ENCODE results near the gene THBS2.
A peak's percentile ranks its signal among the peaks of the same experiment; 100 is the strongest.

Gene THBS2

DNA sequence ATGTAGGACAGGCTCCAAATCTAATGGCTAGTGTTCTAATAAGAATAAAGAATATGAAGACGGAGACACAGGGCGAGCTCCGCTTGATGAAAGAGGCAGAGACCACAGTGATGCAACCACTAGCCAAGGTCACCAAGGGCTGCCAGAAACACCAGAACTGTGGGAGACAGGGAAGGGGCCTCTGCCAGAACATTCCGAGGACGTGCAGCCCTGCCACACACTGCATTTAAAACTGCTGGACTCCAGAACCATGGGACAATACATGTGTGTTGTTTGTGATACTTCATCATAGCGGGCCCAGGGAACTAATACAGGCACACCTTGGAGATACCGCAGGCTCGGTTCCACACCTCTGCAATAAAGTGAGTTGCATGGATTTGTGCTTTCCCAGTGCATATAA lies 2.9 kb upstream of the THBS2 start:
- Histone ChIP-seq H3K36me3 (ENCODE audit: control insufficient read depth in 1 of 2, insufficient read depth in 2 of 2, low read length in 2 of 2) (no peaks in the 10 kb centered on the region), H3K4me1 (ENCODE audit: control insufficient read depth in 1 of 2, insufficient read depth in 2 of 2, low read length in 2 of 2) (peaks cover 0 to 5% of the 10 kb centered on the region in 2 donors), H3K27me3 (ENCODE audit: low read depth, low read length) (peaks cover 10% of the 10 kb centered on the region), H3K4me3 (ENCODE audit: low read depth in 1 of 2, low read length in 2 of 2) (no peak overlapping the region), H3K27ac (ENCODE audit: low read length) (no peak overlapping the region), H3K9me3 (ENCODE audit: control insufficient read depth in 1 of 2, low read length in 2 of 2) (peaks cover 0 to 4% of the 10 kb centered on the region in 2 donors)

DNA sequence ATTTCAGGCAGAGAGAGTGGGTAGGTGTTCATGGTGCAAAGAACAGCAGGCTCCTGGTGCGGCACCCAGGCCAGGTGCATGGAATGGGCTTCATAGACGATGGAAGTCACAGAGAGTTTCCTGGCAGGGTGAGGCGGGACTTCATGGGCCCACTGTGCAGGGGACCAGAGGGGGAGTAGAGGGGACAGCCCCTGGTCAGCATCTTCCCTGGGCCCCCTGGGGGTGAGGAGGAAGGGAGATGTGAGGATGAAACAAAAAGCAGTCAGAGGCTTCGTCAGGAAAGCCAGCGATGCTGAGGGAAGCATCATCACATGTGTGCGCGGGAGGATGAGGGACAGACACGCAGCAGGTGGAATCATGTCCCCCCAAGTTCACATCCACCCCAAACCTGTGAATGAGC lies 2.4 kb upstream of the THBS2 start:
- Histone ChIP-seq H3K4me3 (ENCODE audit: low read depth in 1 of 2, low read length in 2 of 2) (no peak overlapping the region), H3K27me3 (ENCODE audit: low read depth, low read length) (peaks cover 10% of the 10 kb centered on the region), H3K9me3 (ENCODE audit: control insufficient read depth in 1 of 2, low read length in 2 of 2) (peaks cover 0 to 4% of the 10 kb centered on the region in 2 donors), H3K36me3 (ENCODE audit: control insufficient read depth in 1 of 2, insufficient read depth in 2 of 2, low read length in 2 of 2) (no peaks in the 10 kb centered on the region), H3K27ac (ENCODE audit: low read length) (no peak overlapping the region), H3K4me1 (ENCODE audit: control insufficient read depth in 1 of 2, insufficient read depth in 2 of 2, low read length in 2 of 2) (peaks cover 0 to 5% of the 10 kb centered on the region in 2 donors)

DNA sequence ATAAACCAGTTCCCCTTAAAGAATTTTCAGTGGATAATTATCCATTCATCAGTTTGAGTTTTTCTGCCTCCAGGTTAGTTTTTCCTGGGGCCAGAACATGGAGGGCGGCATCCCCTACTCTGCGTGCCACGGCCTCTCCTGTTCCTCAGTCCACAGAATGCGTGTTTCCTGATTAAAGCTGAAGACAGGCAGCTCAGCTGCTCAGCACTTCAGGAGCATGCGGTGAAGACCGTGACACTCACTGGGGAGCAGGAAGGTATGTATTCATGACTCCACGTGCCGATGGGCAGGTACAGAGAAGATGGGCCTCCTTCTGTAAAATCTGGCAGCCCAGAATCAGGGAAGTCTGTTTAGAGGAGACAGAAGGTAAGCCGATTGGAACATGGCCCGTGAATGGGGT lies 2.0 kb upstream of the THBS2 start:
- H3K4me1 ChIP-seq (ENCODE audit: control insufficient read depth in 1 of 2, insufficient read depth in 2 of 2, low read length in 2 of 2) = peaks cover 0 to 5% of the 10 kb centered on the region in 2 donors
- H3K27ac ChIP-seq (ENCODE audit: low read length) = no peak overlapping the region
- no peak overlapping the region for H3K4me3 ChIP-seq (ENCODE audit: low read depth in 1 of 2, low read length in 2 of 2)
- peaks cover 10% of the 10 kb centered on the region for H3K27me3 ChIP-seq (ENCODE audit: low read depth, low read length)
- H3K36me3 ChIP-seq (ENCODE audit: control insufficient read depth in 1 of 2, insufficient read depth in 2 of 2, low read length in 2 of 2) = no peaks in the 10 kb centered on the region
- peaks cover 0 to 4% of the 10 kb centered on the region in 2 donors for H3K9me3 ChIP-seq (ENCODE audit: control insufficient read depth in 1 of 2, low read length in 2 of 2)

DNA sequence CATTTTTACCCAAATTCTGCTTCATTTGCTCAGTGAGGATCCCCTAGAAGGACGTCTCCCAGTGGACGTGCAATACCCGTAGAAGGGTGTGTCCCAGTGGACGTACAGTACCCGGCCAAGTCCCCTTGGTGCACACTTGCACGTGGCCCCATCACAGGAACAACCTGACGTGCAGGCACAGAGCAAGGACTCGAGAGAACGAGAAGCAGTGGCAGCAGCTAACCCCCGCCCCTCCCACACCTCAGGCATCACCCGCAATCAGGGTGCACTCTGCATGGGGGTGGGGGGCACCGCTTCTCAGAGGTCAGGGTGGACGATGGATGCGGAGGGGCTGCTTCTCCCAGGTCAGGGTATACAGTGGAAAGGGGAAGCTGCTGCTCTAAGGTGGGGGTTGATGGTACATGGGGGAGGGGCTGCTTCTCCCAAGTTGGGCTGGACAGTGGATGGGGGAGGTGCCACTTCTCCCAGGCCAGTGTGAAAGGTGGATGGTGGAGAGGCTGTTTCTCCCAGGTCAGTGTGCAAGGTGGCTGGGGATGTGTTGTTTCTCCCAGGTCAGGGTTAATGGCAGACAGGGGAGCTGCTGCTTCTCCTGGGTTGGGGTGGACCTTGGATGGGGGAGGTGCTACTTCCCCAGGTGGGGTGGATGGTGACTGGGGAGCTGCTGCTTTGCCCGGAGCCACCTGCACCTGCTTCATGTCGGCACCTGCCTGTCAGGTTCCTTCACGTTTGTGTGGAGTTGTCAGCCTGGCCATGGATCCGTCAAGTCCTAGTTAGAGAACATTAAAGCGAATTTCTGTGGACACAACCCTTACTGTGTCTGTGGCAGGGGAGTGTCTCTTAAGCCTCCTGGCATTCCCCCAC lies 1.0 kb upstream of the THBS2 start:
- H3K4me1 ChIP-seq (ENCODE audit: control insufficient read depth in 1 of 2, insufficient read depth in 2 of 2, low read length in 2 of 2) = peaks cover 0 to 9% of the 10 kb centered on the region in 2 donors
- H3K27ac ChIP-seq (ENCODE audit: low read length) = no peak overlapping the region
- H3K9me3 ChIP-seq (ENCODE audit: control insufficient read depth in 1 of 2, low read length in 2 of 2) = peaks cover 0 to 4% of the 10 kb centered on the region in 2 donors
- peaks cover 10% of the 10 kb centered on the region for H3K27me3 ChIP-seq (ENCODE audit: low read depth, low read length)
- H3K4me3 ChIP-seq (ENCODE audit: low read depth in 1 of 2, low read length in 2 of 2) = peak overlapping the region in 1 of 2 donors; percentile 63
- no peaks in the 10 kb centered on the region for H3K36me3 ChIP-seq (ENCODE audit: control insufficient read depth in 1 of 2, insufficient read depth in 2 of 2, low read length in 2 of 2)

DNA sequence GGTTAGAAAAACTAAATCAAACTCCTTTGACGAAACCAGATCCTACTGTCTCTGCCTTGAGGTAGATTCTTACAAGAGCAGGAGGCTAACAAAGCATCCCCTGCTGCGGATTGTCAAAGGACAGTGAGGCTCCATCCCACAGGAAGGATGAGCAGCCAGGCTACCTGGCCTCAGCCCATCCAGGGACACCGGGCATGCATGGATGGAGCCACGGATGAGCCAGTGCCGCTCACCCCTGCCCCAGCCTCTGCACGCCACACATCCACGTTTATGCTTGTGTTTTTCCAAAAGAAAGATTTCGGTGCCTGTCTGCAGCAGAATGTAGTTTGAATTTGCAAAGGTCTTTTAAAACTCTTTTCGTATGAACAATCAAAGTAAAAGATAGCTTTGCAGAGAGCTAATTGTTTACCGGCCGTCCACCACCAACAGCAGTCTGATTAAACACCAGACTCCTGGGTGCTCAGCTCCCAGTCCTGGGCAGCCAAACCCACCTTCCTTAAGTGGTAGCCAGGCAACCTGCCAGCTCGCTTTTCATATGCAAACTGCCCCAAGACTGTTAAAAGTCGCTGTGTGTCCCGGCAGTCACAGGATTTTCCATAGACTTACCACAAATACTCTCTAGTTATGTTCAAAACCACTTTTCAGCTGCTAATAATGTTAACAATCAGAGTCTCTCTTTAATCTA lies 999 bp downstream of the THBS2 start:
- Histone ChIP-seq H3K36me3 (ENCODE audit: control insufficient read depth in 1 of 2, insufficient read depth in 2 of 2, low read length in 2 of 2) (peaks cover 4 to 9% of the 10 kb centered on the region in 2 donors), H3K27ac (ENCODE audit: low read length) (peak overlapping the region; percentile 67), H3K4me3 (ENCODE audit: low read depth in 1 of 2, low read length in 2 of 2) (peak overlapping the region; percentile 53 to 63), H3K27me3 (ENCODE audit: low read depth, low read length) (peaks cover 10% of the 10 kb centered on the region), H3K4me1 (ENCODE audit: control insufficient read depth in 1 of 2, insufficient read depth in 2 of 2, low read length in 2 of 2) (peaks cover 0 to 9% of the 10 kb centered on the region in 2 donors), H3K9me3 (ENCODE audit: control insufficient read depth in 1 of 2, low read length in 2 of 2) (peaks cover 0 to 4% of the 10 kb centered on the region in 2 donors)

DNA sequence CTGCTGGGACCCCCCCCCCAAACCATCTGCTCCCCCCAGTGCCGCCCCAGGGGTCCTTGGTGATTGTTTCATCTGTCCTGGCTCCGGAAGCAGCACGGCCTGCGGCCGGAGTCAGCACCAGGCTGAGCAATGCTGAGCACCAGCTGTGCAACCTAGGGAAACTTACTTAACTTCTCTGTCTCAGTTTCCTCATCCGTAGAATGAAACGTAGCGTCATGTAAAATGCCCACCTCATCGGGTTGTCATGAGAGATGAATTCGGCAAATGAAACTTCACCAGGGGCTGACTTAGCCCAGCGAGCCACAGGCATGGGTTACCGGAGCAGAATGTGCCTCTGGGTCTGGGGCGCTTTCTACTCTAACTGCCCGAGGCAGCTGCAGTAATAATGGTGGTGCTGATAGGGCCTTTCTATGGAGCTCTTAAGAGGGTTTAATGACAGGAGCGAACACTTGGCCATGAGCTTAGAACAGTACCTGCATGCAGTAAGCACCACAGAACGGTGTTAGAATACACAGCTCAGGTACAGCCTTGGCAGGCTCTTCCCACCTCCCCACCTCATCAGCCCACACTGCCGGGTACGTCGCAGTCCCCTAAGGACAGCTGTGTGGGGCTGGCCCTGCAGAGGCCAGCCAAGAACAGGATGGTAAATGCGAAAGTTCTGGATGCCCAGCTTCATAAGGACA lies 1.7 kb downstream of the THBS2 start:
- Histone ChIP-seq H3K27ac (ENCODE audit: low read length) (peak overlapping the region; percentile 59), H3K27me3 (ENCODE audit: low read depth, low read length) (peaks cover 10% of the 10 kb centered on the region), H3K9me3 (ENCODE audit: control insufficient read depth in 1 of 2, low read length in 2 of 2) (peaks cover 0 to 4% of the 10 kb centered on the region in 2 donors), H3K36me3 (ENCODE audit: control insufficient read depth in 1 of 2, insufficient read depth in 2 of 2, low read length in 2 of 2) (peaks cover 11 to 12% of the 10 kb centered on the region in 2 donors), H3K4me3 (ENCODE audit: low read depth in 1 of 2, low read length in 2 of 2) (peak overlapping the region; percentile 53 to 63), H3K4me1 (ENCODE audit: control insufficient read depth in 1 of 2, insufficient read depth in 2 of 2, low read length in 2 of 2) (peaks cover 0 to 9% of the 10 kb centered on the region in 2 donors)

DNA sequence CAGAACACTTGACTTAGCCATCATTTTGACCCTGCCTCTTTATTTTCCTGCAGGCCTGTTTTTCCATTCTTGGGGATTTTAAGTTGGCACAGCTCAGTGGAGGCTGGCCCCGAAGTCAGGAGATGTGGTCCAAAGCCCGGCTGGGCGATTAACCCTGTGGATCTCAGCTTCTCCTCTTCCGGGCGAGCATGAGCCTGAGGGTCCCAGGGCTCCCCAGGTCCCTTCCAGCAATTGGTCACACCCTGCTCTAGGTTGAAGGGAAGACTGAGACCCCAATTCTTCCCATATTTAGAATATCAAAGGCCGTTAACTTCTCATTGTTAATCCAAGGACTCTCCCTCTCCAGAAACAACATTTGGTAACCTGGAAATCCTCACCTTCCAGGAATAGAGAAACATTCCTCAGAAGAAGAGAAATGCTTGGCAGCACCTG lies 2.3 kb downstream of the THBS2 start:
- H3K27me3 ChIP-seq (ENCODE audit: low read depth, low read length) = peaks cover 10% of the 10 kb centered on the region
- peak overlapping the region; percentile 52 for H3K27ac ChIP-seq (ENCODE audit: low read length)
- H3K4me3 ChIP-seq (ENCODE audit: low read depth in 1 of 2, low read length in 2 of 2) = peak overlapping the region; percentile 53 to 63
- H3K4me1 ChIP-seq (ENCODE audit: control insufficient read depth in 1 of 2, insufficient read depth in 2 of 2, low read length in 2 of 2) = peaks cover 0 to 14% of the 10 kb centered on the region in 2 donors
- no peaks in the 10 kb centered on the region for H3K9me3 ChIP-seq (ENCODE audit: control insufficient read depth in 1 of 2, low read length in 2 of 2)
- peaks cover 12 to 14% of the 10 kb centered on the region in 2 donors for H3K36me3 ChIP-seq (ENCODE audit: control insufficient read depth in 1 of 2, insufficient read depth in 2 of 2, low read length in 2 of 2)

DNA sequence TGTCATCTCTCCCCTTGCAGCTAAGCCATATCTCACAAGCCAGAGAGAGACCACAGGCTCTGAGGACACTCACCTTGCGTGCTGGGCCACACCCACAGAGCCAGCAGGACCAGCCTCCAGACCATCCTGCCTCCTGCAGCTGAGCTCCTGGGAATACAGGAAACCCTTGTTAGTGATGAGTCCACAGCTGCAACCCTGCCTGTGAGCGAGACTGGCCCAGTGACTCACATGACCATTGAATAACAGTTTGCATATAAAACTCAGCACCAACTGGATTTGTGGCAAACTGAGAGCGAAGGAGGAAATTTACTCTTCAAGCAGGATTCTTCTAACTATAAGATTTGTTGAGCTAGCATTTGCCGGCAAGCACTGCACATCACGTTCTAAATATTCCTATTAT lies 3.0 kb downstream of the THBS2 start:
- H3K4me1 ChIP-seq (ENCODE audit: control insufficient read depth in 1 of 2, insufficient read depth in 2 of 2, low read length in 2 of 2) = peaks cover 0 to 15% of the 10 kb centered on the region in 2 donors
- peaks cover 12 to 14% of the 10 kb centered on the region in 2 donors for H3K36me3 ChIP-seq (ENCODE audit: control insufficient read depth in 1 of 2, insufficient read depth in 2 of 2, low read length in 2 of 2)
- H3K4me3 ChIP-seq (ENCODE audit: low read depth in 1 of 2, low read length in 2 of 2) = peak overlapping the region; percentile 53 to 63
- peak overlapping the region; percentile 52 for H3K27ac ChIP-seq (ENCODE audit: low read length)
- H3K27me3 ChIP-seq (ENCODE audit: low read depth, low read length) = peaks cover 10% of the 10 kb centered on the region
- H3K9me3 ChIP-seq (ENCODE audit: control insufficient read depth in 1 of 2, low read length in 2 of 2) = no peaks in the 10 kb centered on the region

DNA sequence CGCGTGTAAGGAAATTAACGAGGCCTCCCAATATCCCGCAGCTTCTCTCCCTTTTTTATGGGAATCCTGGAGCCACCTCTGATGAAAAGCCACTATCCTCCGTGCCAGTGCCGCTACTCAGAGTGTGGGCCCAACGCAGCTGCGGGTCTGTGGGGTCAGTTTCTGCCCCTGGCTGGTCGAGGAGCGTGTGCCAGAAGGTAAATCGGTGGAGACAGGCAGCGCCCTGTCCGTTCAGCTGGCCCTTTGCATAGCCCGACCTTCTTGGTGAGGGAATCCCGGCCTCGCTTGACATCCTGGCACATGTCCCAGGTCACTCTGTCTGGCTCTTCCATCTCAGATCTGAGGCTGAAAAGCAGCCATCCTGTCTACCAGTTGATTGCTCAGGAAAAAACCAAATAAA lies 4.6 kb downstream of the THBS2 start:
- no peak overlapping the region for H3K27ac ChIP-seq (ENCODE audit: low read length)
- peaks cover 12 to 14% of the 10 kb centered on the region in 2 donors for H3K36me3 ChIP-seq (ENCODE audit: control insufficient read depth in 1 of 2, insufficient read depth in 2 of 2, low read length in 2 of 2)
- H3K4me3 ChIP-seq (ENCODE audit: low read depth in 1 of 2, low read length in 2 of 2) = no peak overlapping the region
- H3K27me3 ChIP-seq (ENCODE audit: low read depth, low read length) = peaks cover 10% of the 10 kb centered on the region
- H3K4me1 ChIP-seq (ENCODE audit: control insufficient read depth in 1 of 2, insufficient read depth in 2 of 2, low read length in 2 of 2) = peaks cover 0 to 10% of the 10 kb centered on the region in 2 donors
- no peaks in the 10 kb centered on the region for H3K9me3 ChIP-seq (ENCODE audit: control insufficient read depth in 1 of 2, low read length in 2 of 2)

DNA sequence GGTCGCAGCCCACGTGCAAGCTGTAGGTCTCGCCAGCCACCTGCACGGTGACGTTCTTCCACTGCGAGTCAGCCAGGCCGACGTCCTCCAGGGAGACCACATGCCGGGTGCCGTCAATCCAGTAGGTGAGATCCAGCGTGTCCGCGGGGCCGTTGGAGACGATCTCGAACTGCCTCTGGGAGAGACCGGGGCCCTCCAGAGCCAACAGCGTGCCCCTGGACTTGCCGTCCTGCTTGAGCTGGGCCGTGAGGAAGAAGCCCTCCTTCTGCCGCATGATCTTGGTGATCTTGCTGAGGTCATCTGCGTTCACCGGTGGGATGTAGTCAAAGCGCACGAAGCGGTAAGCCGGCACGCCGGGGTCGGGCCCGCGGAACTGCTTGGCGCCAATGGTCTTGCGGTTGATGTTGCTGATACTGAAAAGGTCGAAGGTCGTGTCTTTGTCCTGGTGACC lies 5.1 kb downstream of the THBS2 start:
- Histone ChIP-seq H3K27me3 (ENCODE audit: low read depth, low read length) (peaks cover 10% of the 10 kb centered on the region), H3K36me3 (ENCODE audit: control insufficient read depth in 1 of 2, insufficient read depth in 2 of 2, low read length in 2 of 2) (peaks cover 12 to 14% of the 10 kb centered on the region in 2 donors), H3K27ac (ENCODE audit: low read length) (no peak overlapping the region), H3K9me3 (ENCODE audit: control insufficient read depth in 1 of 2, low read length in 2 of 2) (no peaks in the 10 kb centered on the region), H3K4me1 (ENCODE audit: control insufficient read depth in 1 of 2, insufficient read depth in 2 of 2, low read length in 2 of 2) (peaks cover 0 to 10% of the 10 kb centered on the region in 2 donors), H3K4me3 (ENCODE audit: low read depth in 1 of 2, low read length in 2 of 2) (no peak overlapping the region)

DNA sequence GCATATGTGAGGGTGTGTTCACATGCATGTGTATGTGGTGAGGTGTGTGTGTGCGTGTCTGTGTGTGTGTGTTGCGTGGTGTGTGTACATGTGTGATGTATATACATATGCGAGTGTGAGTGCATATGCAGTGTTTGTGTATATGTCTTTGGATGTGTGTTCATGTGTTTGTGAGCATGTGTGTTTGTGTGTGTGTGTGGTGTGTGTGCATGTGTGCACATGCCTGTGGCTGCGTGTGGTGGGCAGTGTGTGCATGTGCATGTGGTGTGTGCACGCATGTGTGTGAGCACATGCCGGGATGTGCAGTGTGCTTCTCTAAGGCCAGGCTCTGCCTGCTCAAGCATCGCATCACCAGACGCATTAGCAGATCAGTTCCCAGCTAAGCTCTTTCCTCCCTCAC lies 5.7 kb downstream of the THBS2 start:
- Histone ChIP-seq H3K4me3 (ENCODE audit: low read depth in 1 of 2, low read length in 2 of 2) (no peak overlapping the region), H3K27me3 (ENCODE audit: low read depth, low read length) (peaks cover 10% of the 10 kb centered on the region), H3K27ac (ENCODE audit: low read length) (no peak overlapping the region), H3K4me1 (ENCODE audit: control insufficient read depth in 1 of 2, insufficient read depth in 2 of 2, low read length in 2 of 2) (peaks cover 0 to 10% of the 10 kb centered on the region in 2 donors), H3K36me3 (ENCODE audit: control insufficient read depth in 1 of 2, insufficient read depth in 2 of 2, low read length in 2 of 2) (peaks cover 12 to 14% of the 10 kb centered on the region in 2 donors), H3K9me3 (ENCODE audit: control insufficient read depth in 1 of 2, low read length in 2 of 2) (no peaks in the 10 kb centered on the region)

Measured in muscle layer of duodenum (tissue), 2 donors.